Measurements from ENCODE around the gene KCNIP1. TPM values are rescaled to one million over a fixed set of nuclear protein-coding genes. Genes with fewer than 3 reads are reported as not detected.

The KCNIP1 gene
- polyA plus RNA-seq, 1 donor from 2014 or later: 13.8 TPM

DNA sequence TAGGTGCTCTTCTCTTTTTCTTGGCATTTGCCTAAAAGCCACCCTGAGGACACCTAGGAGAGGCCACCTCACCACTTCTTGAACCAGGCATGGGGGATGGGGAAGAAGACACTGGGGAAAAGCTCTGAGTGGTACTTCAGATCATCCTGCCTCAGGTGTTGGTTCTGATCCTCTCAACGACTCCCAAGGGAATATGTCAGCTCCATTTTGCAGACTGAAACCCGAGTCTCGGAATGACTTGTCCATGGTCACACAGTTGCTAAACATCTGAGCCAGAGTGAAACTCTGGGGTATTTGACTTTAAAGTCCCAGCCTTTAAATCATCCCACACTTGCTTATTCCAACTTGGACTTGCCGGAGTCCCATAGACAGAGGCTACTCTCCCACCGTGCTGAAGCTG lies 159.1 kb downstream of the KCNIP1 start:
- Histone ChIP-seq H3K4me3 (ENCODE audit: low read length) (no peak overlapping the region), H3K27me3 (ENCODE audit: insufficient read depth, low read depth, low read length) (no peaks in the 10 kb centered on the region), H2AFZ (ENCODE audit: low read depth, low read length) (no peak overlapping the region), H3K9me3 (ENCODE audit: low read length) (no peaks in the 10 kb centered on the region), H3K9me2 (ENCODE audit: insufficient read depth, low read length) (no peaks in the 10 kb centered on the region), H4K20me1 (ENCODE audit: insufficient read depth) (no peaks in the 10 kb centered on the region), H3K27ac (ENCODE audit: low read length) (no peak overlapping the region), H3F3A (ENCODE audit: insufficient read depth, low read length, poor library complexity, severe bottlenecking) (no peaks in the 10 kb centered on the region), H3K4me2 (ENCODE audit: low read length) (no peak overlapping the region), H3K36me3 (ENCODE audit: insufficient read depth, low read length) (no peaks in the 10 kb centered on the region), H3K79me2 (replicated peaks; ENCODE audit: insufficient read depth, low read length) (no peaks in the 10 kb centered on the region), H3K9ac (ENCODE audit: low read length) (no peak overlapping the region)
- TF ChIP-seq SMC3 (conservative IDR thresholded peaks at IDR 0.05; ENCODE audit: poor library complexity) (no peak), EP300 (conservative IDR thresholded peaks at IDR 0.05; ENCODE audit: poor library complexity, severe bottlenecking) (no peak), TAF1 (IDR thresholded peaks at IDR 0.05; ENCODE audit: low read depth) (no peak), EZH2 (IDR thresholded peaks at IDR 0.05; ENCODE audit: borderline replicate concordance, insufficient read depth, low read length, poor library complexity, severe bottlenecking) (no peak), MXI1 (conservative IDR thresholded peaks at IDR 0.05; ENCODE audit: poor library complexity, severe bottlenecking) (no peak), RAD21 (conservative IDR thresholded peaks at IDR 0.05) (no peak)
- TF ChIP-seq, protein P1, sequence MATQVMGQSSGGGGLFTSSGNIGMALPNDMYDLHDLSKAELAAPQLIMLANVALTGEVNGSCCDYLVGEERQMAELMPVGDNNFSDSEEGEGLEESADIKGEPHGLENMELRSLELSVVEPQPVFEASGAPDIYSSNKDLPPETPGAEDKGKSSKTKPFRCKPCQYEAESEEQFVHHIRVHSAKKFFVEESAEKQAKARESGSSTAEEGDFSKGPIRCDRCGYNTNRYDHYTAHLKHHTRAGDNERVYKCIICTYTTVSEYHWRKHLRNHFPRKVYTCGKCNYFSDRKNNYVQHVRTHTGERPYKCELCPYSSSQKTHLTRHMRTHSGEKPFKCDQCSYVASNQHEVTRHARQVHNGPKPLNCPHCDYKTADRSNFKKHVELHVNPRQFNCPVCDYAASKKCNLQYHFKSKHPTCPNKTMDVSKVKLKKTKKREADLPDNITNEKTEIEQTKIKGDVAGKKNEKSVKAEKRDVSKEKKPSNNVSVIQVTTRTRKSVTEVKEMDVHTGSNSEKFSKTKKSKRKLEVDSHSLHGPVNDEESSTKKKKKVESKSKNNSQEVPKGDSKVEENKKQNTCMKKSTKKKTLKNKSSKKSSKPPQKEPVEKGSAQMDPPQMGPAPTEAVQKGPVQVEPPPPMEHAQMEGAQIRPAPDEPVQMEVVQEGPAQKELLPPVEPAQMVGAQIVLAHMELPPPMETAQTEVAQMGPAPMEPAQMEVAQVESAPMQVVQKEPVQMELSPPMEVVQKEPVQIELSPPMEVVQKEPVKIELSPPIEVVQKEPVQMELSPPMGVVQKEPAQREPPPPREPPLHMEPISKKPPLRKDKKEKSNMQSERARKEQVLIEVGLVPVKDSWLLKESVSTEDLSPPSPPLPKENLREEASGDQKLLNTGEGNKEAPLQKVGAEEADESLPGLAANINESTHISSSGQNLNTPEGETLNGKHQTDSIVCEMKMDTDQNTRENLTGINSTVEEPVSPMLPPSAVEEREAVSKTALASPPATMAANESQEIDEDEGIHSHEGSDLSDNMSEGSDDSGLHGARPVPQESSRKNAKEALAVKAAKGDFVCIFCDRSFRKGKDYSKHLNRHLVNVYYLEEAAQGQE (IDR thresholded peaks at IDR 0.05; ENCODE audit: borderline replicate concordance): no peak

- H3K27me3 ChIP-seq (ENCODE audit: insufficient read depth, low read depth, low read length): peaks cover 51% of the 10 kb centered on the region
- H3K27ac ChIP-seq (ENCODE audit: low read length): no peak overlapping the region
- no peak overlapping the region for H2AFZ ChIP-seq (ENCODE audit: low read depth, low read length)
- H3K79me2 ChIP-seq (replicated peaks; ENCODE audit: insufficient read depth, low read length): no peaks in the 10 kb centered on the region
- no peak overlapping the region for H3K4me2 ChIP-seq (ENCODE audit: low read length)
- H3K9me3 ChIP-seq (ENCODE audit: low read length): no peaks in the 10 kb centered on the region
- H3K4me3 ChIP-seq (ENCODE audit: low read length): no peak overlapping the region
- TF ChIP-seq, protein P1 (IDR thresholded peaks at IDR 0.05; ENCODE audit: borderline replicate concordance): no peak
- TF ChIP-seq EZH2 (IDR thresholded peaks at IDR 0.05; ENCODE audit: borderline replicate concordance, insufficient read depth, low read length, poor library complexity, severe bottlenecking) (no peak), TAF1 (IDR thresholded peaks at IDR 0.05; ENCODE audit: low read depth) (no peak), POLR2AphosphoS5 (IDR thresholded peaks at IDR 0.05) (no peak), EP300 (conservative IDR thresholded peaks at IDR 0.05; ENCODE audit: poor library complexity, severe bottlenecking) (no peak), MXI1 (conservative IDR thresholded peaks at IDR 0.05; ENCODE audit: poor library complexity, severe bottlenecking) (no peak), SMC3 (conservative IDR thresholded peaks at IDR 0.05; ENCODE audit: poor library complexity) (no peak), RAD21 (conservative IDR thresholded peaks at IDR 0.05) (no peak)
- TF ChIP-seq, protein P2, sequence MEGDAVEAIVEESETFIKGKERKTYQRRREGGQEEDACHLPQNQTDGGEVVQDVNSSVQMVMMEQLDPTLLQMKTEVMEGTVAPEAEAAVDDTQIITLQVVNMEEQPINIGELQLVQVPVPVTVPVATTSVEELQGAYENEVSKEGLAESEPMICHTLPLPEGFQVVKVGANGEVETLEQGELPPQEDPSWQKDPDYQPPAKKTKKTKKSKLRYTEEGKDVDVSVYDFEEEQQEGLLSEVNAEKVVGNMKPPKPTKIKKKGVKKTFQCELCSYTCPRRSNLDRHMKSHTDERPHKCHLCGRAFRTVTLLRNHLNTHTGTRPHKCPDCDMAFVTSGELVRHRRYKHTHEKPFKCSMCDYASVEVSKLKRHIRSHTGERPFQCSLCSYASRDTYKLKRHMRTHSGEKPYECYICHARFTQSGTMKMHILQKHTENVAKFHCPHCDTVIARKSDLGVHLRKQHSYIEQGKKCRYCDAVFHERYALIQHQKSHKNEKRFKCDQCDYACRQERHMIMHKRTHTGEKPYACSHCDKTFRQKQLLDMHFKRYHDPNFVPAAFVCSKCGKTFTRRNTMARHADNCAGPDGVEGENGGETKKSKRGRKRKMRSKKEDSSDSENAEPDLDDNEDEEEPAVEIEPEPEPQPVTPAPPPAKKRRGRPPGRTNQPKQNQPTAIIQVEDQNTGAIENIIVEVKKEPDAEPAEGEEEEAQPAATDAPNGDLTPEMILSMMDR (IDR thresholded peaks at IDR 0.05; ENCODE audit: poor library complexity, severe bottlenecking): no peak
- no peak overlapping the region for H3K9ac ChIP-seq (ENCODE audit: low read length)
- no peaks in the 10 kb centered on the region for H3K36me3 ChIP-seq (ENCODE audit: insufficient read depth, low read length)
- no peaks in the 10 kb centered on the region for H3K9me2 ChIP-seq (ENCODE audit: insufficient read depth, low read length)
- no peaks in the 10 kb centered on the region for H3F3A ChIP-seq (ENCODE audit: insufficient read depth, low read length, poor library complexity, severe bottlenecking)
- H4K20me1 ChIP-seq (ENCODE audit: insufficient read depth): no peaks in the 10 kb centered on the region
These were observed 175.0 kb downstream of the KCNIP1 start for GRCh38 chr5:170678811-170679210.
